Measurements from ENCODE around the gene TMBIM4. TPM values are rescaled to one million over a fixed set of nuclear protein-coding genes. Genes with fewer than 3 reads are reported as not detected.

TMBIM4 gene
- total RNA-seq, 1 experiment from 2014 or later = 29.8 TPM

DNA sequence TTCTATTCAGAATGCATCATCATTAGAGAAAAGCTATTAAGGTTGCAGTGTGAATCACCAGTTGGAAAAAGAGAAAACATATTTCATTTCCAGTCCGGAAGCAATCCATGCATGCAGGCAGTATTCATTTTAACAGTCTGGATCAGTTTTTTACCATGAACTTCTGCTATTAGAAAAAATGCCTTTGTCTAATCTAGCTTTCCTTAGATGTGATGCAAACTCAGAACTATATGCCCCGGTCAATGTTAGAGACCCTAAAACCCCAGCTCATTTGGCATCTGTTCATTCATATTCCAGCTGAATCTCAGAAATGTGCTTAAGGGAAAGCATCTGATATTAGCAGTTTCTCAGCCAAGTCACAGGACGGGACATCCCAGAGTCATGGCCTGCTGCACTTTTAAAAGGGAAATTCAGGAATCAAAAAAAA is 27.7 kb upstream of the TMBIM4 start:
- no peak for TF ChIP-seq FOXP1 (CRISPR knock-in tag; IDR thresholded peaks at IDR 0.05; ENCODE audit: borderline replicate concordance)
- TF ChIP-seq ZNF263 (CRISPR knock-in tag; IDR thresholded peaks at IDR 0.05; ENCODE audit: low read depth) = no peak
- no peak for TF ChIP-seq ZNF121 (CRISPR knock-in tag; IDR thresholded peaks at IDR 0.05)
- TF ChIP-seq, protein P1, sequence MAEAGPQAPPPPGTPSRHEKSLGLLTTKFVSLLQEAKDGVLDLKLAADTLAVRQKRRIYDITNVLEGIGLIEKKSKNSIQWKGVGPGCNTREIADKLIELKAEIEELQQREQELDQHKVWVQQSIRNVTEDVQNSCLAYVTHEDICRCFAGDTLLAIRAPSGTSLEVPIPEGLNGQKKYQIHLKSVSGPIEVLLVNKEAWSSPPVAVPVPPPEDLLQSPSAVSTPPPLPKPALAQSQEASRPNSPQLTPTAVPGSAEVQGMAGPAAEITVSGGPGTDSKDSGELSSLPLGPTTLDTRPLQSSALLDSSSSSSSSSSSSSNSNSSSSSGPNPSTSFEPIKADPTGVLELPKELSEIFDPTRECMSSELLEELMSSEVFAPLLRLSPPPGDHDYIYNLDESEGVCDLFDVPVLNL (CRISPR knock-in tag; IDR thresholded peaks at IDR 0.05; ENCODE audit: borderline replicate concordance, low read depth) = no peak
- TF ChIP-seq, protein P2, sequence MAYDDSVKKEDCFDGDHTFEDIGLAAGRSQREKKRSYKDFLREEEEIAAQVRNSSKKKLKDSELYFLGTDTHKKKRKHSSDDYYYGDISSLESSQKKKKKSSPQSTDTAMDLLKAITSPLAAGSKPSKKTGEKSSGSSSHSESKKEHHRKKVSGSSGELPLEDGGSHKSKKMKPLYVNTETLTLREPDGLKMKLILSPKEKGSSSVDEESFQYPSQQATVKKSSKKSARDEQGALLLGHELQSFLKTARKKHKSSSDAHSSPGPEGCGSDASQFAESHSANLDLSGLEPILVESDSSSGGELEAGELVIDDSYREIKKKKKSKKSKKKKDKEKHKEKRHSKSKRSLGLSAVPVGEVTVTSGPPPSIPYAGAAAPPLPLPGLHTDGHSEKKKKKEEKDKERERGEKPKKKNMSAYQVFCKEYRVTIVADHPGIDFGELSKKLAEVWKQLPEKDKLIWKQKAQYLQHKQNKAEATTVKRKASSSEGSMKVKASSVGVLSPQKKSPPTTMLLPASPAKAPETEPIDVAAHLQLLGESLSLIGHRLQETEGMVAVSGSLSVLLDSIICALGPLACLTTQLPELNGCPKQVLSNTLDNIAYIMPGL (CRISPR knock-in tag; IDR thresholded peaks at IDR 0.05) = no peak
- no peak for TF ChIP-seq ZBTB21 (CRISPR knock-in tag; IDR thresholded peaks at IDR 0.05; ENCODE audit: borderline replicate concordance)
- no peak for TF ChIP-seq JAZF1 (CRISPR knock-in tag; IDR thresholded peaks at IDR 0.05)
- no peak for TF ChIP-seq ETV6 (CRISPR knock-in tag; IDR thresholded peaks at IDR 0.05)
- TF ChIP-seq CBFB (CRISPR knock-in tag; IDR thresholded peaks at IDR 0.05; ENCODE audit: low read depth) = no peak
- TF ChIP-seq ZNF232 (CRISPR knock-in tag; IDR thresholded peaks at IDR 0.05) = no peak
- TF ChIP-seq, protein P3, sequence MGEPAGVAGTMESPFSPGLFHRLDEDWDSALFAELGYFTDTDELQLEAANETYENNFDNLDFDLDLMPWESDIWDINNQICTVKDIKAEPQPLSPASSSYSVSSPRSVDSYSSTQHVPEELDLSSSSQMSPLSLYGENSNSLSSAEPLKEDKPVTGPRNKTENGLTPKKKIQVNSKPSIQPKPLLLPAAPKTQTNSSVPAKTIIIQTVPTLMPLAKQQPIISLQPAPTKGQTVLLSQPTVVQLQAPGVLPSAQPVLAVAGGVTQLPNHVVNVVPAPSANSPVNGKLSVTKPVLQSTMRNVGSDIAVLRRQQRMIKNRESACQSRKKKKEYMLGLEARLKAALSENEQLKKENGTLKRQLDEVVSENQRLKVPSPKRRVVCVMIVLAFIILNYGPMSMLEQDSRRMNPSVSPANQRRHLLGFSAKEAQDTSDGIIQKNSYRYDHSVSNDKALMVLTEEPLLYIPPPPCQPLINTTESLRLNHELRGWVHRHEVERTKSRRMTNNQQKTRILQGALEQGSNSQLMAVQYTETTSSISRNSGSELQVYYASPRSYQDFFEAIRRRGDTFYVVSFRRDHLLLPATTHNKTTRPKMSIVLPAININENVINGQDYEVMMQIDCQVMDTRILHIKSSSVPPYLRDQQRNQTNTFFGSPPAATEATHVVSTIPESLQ (CRISPR knock-in tag; IDR thresholded peaks at IDR 0.05) = no peak
- TF ChIP-seq, protein P4, sequence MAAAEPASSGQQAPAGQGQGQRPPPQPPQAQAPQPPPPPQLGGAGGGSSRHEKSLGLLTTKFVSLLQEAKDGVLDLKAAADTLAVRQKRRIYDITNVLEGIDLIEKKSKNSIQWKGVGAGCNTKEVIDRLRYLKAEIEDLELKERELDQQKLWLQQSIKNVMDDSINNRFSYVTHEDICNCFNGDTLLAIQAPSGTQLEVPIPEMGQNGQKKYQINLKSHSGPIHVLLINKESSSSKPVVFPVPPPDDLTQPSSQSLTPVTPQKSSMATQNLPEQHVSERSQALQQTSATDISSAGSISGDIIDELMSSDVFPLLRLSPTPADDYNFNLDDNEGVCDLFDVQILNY (CRISPR knock-in tag; IDR thresholded peaks at IDR 0.05) = no peak
- TF ChIP-seq ZNF138 (CRISPR knock-in tag; conservative IDR thresholded peaks at IDR 0.05) = no peak
- TF ChIP-seq, protein P5, sequence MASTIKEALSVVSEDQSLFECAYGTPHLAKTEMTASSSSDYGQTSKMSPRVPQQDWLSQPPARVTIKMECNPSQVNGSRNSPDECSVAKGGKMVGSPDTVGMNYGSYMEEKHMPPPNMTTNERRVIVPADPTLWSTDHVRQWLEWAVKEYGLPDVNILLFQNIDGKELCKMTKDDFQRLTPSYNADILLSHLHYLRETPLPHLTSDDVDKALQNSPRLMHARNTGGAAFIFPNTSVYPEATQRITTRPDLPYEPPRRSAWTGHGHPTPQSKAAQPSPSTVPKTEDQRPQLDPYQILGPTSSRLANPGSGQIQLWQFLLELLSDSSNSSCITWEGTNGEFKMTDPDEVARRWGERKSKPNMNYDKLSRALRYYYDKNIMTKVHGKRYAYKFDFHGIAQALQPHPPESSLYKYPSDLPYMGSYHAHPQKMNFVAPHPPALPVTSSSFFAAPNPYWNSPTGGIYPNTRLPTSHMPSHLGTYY (CRISPR knock-in tag; IDR thresholded peaks at IDR 0.05) = no peak
- TF ChIP-seq, protein P6, sequence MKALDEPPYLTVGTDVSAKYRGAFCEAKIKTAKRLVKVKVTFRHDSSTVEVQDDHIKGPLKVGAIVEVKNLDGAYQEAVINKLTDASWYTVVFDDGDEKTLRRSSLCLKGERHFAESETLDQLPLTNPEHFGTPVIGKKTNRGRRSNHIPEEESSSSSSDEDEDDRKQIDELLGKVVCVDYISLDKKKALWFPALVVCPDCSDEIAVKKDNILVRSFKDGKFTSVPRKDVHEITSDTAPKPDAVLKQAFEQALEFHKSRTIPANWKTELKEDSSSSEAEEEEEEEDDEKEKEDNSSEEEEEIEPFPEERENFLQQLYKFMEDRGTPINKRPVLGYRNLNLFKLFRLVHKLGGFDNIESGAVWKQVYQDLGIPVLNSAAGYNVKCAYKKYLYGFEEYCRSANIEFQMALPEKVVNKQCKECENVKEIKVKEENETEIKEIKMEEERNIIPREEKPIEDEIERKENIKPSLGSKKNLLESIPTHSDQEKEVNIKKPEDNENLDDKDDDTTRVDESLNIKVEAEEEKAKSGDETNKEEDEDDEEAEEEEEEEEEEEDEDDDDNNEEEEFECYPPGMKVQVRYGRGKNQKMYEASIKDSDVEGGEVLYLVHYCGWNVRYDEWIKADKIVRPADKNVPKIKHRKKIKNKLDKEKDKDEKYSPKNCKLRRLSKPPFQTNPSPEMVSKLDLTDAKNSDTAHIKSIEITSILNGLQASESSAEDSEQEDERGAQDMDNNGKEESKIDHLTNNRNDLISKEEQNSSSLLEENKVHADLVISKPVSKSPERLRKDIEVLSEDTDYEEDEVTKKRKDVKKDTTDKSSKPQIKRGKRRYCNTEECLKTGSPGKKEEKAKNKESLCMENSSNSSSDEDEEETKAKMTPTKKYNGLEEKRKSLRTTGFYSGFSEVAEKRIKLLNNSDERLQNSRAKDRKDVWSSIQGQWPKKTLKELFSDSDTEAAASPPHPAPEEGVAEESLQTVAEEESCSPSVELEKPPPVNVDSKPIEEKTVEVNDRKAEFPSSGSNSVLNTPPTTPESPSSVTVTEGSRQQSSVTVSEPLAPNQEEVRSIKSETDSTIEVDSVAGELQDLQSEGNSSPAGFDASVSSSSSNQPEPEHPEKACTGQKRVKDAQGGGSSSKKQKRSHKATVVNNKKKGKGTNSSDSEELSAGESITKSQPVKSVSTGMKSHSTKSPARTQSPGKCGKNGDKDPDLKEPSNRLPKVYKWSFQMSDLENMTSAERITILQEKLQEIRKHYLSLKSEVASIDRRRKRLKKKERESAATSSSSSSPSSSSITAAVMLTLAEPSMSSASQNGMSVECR (CRISPR knock-in tag; IDR thresholded peaks at IDR 0.05; ENCODE audit: borderline replicate concordance) = no peak
- no peak for TF ChIP-seq TEAD4 (CRISPR knock-in tag; IDR thresholded peaks at IDR 0.05)
- no peak for TF ChIP-seq SMAD3 (CRISPR knock-in tag; IDR thresholded peaks at IDR 0.05; ENCODE audit: borderline replicate concordance)
- TF ChIP-seq EMX1 (CRISPR knock-in tag; IDR thresholded peaks at IDR 0.05) = no peak
- TF ChIP-seq, protein P7, sequence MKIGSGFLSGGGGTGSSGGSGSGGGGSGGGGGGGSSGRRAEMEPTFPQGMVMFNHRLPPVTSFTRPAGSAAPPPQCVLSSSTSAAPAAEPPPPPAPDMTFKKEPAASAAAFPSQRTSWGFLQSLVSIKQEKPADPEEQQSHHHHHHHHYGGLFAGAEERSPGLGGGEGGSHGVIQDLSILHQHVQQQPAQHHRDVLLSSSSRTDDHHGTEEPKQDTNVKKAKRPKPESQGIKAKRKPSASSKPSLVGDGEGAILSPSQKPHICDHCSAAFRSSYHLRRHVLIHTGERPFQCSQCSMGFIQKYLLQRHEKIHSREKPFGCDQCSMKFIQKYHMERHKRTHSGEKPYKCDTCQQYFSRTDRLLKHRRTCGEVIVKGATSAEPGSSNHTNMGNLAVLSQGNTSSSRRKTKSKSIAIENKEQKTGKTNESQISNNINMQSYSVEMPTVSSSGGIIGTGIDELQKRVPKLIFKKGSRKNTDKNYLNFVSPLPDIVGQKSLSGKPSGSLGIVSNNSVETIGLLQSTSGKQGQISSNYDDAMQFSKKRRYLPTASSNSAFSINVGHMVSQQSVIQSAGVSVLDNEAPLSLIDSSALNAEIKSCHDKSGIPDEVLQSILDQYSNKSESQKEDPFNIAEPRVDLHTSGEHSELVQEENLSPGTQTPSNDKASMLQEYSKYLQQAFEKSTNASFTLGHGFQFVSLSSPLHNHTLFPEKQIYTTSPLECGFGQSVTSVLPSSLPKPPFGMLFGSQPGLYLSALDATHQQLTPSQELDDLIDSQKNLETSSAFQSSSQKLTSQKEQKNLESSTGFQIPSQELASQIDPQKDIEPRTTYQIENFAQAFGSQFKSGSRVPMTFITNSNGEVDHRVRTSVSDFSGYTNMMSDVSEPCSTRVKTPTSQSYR (CRISPR knock-in tag; IDR thresholded peaks at IDR 0.05) = no peak
- TF ChIP-seq, protein P8, sequence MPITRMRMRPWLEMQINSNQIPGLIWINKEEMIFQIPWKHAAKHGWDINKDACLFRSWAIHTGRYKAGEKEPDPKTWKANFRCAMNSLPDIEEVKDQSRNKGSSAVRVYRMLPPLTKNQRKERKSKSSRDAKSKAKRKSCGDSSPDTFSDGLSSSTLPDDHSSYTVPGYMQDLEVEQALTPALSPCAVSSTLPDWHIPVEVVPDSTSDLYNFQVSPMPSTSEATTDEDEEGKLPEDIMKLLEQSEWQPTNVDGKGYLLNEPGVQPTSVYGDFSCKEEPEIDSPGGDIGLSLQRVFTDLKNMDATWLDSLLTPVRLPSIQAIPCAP (CRISPR knock-in tag; IDR thresholded peaks at IDR 0.05) = no peak
- peaks cover 7% of the 10 kb centered on the region; the same call in 1 of the 2 replicates for H3K36me3 Mint-ChIP-seq
- CTCF ChIA-PET = interaction anchor here (0.6 to 1.4 kb wide), 2 partner anchors 28 to 164 kb away, joined by 3 to 7 read pairs; partner anchors contain the start of gene TMBIM4
- H3K4me3 Mint-ChIP-seq = no peak overlapping the region
- H3K27ac Mint-ChIP-seq = no peak overlapping the region
- H3K27me3 Mint-ChIP-seq (ENCODE audit: low read depth) = no peaks in the 10 kb centered on the region
- ATAC-seq (no peak), DNase-seq (ENCODE audit: low spot score) (no peak)
- peaks cover 9% of the 10 kb centered on the region for H3K9me3 Mint-ChIP-seq
- peaks cover 16% of the 10 kb centered on the region for H3K4me1 Mint-ChIP-seq
- POLR2A ChIA-PET = interaction anchor here (0.7 to 1.0 kb wide), 2 partner anchors 28 to 303 kb away, joined by 3 to 4 read pairs; no protein-coding TSS in a partner anchor
